ENCODE data around the gene TIAM2. TPM values are rescaled to one million over a fixed set of nuclear protein-coding genes. Genes with fewer than 3 reads are reported as not detected.
"Not testable (repeated sequence)": the region's sequence is repeated elsewhere in the genome, so short reads cannot be mapped to it uniquely, and the experiment has no call there.

Gene TIAM2
- total and polyA plus RNA-seq, 2 donors (not counting 3 experiments of a cell fraction or from before 2014, with no cell fraction given) = 9.6 to 18.5 TPM

DNA sequence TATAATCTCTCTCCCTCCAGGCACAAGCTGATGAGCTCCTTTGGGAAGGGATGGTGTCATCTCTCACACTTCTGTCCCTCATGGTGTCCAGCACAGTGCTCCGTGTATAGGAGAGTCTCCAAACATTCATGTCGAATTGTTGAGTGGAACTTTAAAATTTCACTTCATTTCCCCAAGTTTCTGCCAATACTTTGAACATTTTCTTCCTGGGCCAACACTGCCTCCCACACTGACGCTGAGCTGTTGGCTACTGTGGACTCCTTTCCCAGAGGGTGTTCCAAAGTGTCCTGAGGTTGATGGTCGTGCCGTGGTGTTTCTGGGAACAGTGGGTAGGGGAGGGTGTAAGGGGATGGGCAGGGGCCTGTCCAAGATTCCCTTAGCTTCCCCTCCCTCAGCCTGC, 122.7 kb downstream of the TIAM2 start:
- no peaks in the 10 kb centered on the region for H3K36me3 ChIP-seq (ENCODE audit: control insufficient read depth in 2 of 2, extremely low read depth in 1 of 2, insufficient read depth in 2 of 2, low read length in 2 of 2)
- intact Hi-C loops (cut with micrococcal nuclease) = no loop called here
- FAIRE-seq (no peak), DNase-seq (ENCODE audit: low read depth, low spot score) (no peak)
- H3K4me2 ChIP-seq (ENCODE audit: insufficient read depth, low read length) = no peak overlapping the region
- H3K4me3 ChIP-seq (replicated peaks in 1 of 3; ENCODE audit: insufficient read depth in 1 of 3, low read depth in 1 of 3, low read length in 3 of 3) = no peak overlapping the region
- H3K79me2 ChIP-seq (ENCODE audit: control insufficient read depth, insufficient read depth, low read length) = no peaks in the 10 kb centered on the region
- H2AFZ ChIP-seq (ENCODE audit: low read depth, low read length) = no peak overlapping the region
- TF ChIP-seq, protein P1, sequence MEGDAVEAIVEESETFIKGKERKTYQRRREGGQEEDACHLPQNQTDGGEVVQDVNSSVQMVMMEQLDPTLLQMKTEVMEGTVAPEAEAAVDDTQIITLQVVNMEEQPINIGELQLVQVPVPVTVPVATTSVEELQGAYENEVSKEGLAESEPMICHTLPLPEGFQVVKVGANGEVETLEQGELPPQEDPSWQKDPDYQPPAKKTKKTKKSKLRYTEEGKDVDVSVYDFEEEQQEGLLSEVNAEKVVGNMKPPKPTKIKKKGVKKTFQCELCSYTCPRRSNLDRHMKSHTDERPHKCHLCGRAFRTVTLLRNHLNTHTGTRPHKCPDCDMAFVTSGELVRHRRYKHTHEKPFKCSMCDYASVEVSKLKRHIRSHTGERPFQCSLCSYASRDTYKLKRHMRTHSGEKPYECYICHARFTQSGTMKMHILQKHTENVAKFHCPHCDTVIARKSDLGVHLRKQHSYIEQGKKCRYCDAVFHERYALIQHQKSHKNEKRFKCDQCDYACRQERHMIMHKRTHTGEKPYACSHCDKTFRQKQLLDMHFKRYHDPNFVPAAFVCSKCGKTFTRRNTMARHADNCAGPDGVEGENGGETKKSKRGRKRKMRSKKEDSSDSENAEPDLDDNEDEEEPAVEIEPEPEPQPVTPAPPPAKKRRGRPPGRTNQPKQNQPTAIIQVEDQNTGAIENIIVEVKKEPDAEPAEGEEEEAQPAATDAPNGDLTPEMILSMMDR (IDR thresholded peaks at IDR 0.05; ENCODE audit: extremely low read depth in 1 of 2, insufficient read depth in 1 of 2, low read depth in 1 of 2, low read length in 2 of 2) = no peak
- TF ChIP-seq JUN (IDR thresholded peaks at IDR 0.05; ENCODE audit: borderline replicate concordance, insufficient read depth, insufficient read length, low read depth) (no peak), FOS (IDR thresholded peaks at IDR 0.05; ENCODE audit: borderline replicate concordance, insufficient read depth, low read length) (no peak), MYC (IDR thresholded peaks at IDR 0.05; ENCODE audit: low read depth, low read length) (no peak), GATA2 (IDR thresholded peaks at IDR 0.05; ENCODE audit: insufficient read depth, insufficient read length, low read depth, low read length) (no peak), POLR2A (IDR thresholded peaks at IDR 0.05; ENCODE audit: low read depth, low read length) (no peak), EZH2 (IDR thresholded peaks at IDR 0.05; ENCODE audit: borderline replicate concordance, low read depth, low read length, severe bottlenecking) (no peak), POLR2AphosphoS5 (IDR thresholded peaks at IDR 0.05; ENCODE audit: insufficient read depth, low read depth, low read length) (no peak)
- TF ChIP-seq, protein P2, sequence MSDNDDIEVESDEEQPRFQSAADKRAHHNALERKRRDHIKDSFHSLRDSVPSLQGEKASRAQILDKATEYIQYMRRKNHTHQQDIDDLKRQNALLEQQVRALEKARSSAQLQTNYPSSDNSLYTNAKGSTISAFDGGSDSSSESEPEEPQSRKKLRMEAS (IDR thresholded peaks at IDR 0.05; ENCODE audit: insufficient read depth, insufficient read length) = no peak
- H3K9ac ChIP-seq (replicated peaks; ENCODE audit: extremely low read depth, insufficient read depth, low read length) = no peak overlapping the region
- H3K27ac ChIP-seq (ENCODE audit: insufficient read depth, low read depth, low read length) = no peak overlapping the region
- H3K9me3 ChIP-seq (replicated peaks; ENCODE audit: control insufficient read depth, insufficient read depth, low read length) = no peaks in the 10 kb centered on the region
- dilution Hi-C loops (cut with MboI; ENCODE audit: extremely low pct_ligation_motif_present, low sequenced_read_pairs) = no loop called here
- H3K27me3 ChIP-seq (ENCODE audit: control insufficient read depth in 2 of 2, insufficient read depth in 2 of 2, low read length in 2 of 2) = no peaks in the 10 kb centered on the region
- BruUV-seq (replicated peaks) = no TSS peak
- no peaks in the 10 kb centered on the region for H4K20me1 ChIP-seq (replicated peaks; ENCODE audit: control insufficient read depth, extremely low read depth, insufficient read depth, low read length)
- H3K9me1 ChIP-seq (replicated peaks; ENCODE audit: control insufficient read depth, extremely low read depth, insufficient read depth, low read length) = no peaks in the 10 kb centered on the region
- no peaks in the 10 kb centered on the region for H3K4me1 ChIP-seq (ENCODE audit: control insufficient read depth, extremely low read depth, insufficient read depth, low read length)
- ChIA-PET POLR2A (no interaction called here), CTCF (interaction anchor here (1.2 kb wide), 1 partner anchor 20 kb away, joined by 3 read pairs; no protein-coding TSS in a partner anchor)

DNA sequence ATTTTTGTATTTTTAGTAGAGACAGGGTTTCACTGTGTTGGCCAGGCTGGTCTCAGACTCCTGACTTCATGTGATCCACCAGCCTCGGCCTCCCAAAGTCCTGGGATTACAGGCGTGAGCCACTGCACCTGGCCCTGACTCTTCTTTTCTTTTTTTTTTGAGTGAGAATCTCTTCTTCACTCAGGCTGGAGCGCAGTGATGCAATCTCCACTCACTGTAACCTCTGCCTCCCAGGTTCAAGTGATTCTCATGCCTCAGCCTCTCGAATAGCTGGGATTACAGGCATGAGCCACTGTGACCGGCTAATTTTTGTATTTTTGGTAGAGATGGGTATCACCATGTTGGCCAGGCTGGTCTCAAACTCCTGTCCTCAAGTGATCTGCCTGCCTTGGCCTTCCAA, 124.1 kb downstream of the TIAM2 start:
- H3K9ac ChIP-seq (replicated peaks; ENCODE audit: extremely low read depth, insufficient read depth, low read length); H2AFZ ChIP-seq (ENCODE audit: low read depth, low read length); H3K4me3 ChIP-seq (replicated peaks in 1 of 3; ENCODE audit: insufficient read depth in 1 of 3, low read depth in 1 of 3, low read length in 3 of 3); H3K9me3 ChIP-seq (replicated peaks; ENCODE audit: control insufficient read depth, insufficient read depth, low read length); H3K9me1 ChIP-seq (replicated peaks; ENCODE audit: control insufficient read depth, extremely low read depth, insufficient read depth, low read length); BruUV-seq (replicated peaks); POLR2A ChIA-PET; dilution Hi-C loops (cut with MboI; ENCODE audit: extremely low pct_ligation_motif_present, low sequenced_read_pairs); H3K27ac ChIP-seq (ENCODE audit: insufficient read depth, low read depth, low read length); DNase-seq (ENCODE audit: low read depth, low spot score); H3K27me3 ChIP-seq (ENCODE audit: control insufficient read depth in 2 of 2, insufficient read depth in 2 of 2, low read length in 2 of 2); FAIRE-seq; CTCF ChIA-PET; H3K4me1 ChIP-seq (ENCODE audit: control insufficient read depth, extremely low read depth, insufficient read depth, low read length); H3K36me3 ChIP-seq (ENCODE audit: control insufficient read depth in 2 of 2, extremely low read depth in 1 of 2, insufficient read depth in 2 of 2, low read length in 2 of 2); intact Hi-C loops (cut with micrococcal nuclease); H3K79me2 ChIP-seq (ENCODE audit: control insufficient read depth, insufficient read depth, low read length); H3K4me2 ChIP-seq (ENCODE audit: insufficient read depth, low read length); H4K20me1 ChIP-seq (replicated peaks; ENCODE audit: control insufficient read depth, extremely low read depth, insufficient read depth, low read length): not testable (repeated sequence)

Measured in endothelial cell of umbilical vein (primary cell).